Adrenal gland (tissue), 5 donors: Measurements from ENCODE around the gene PDXP.

Experiments used
- POLR2A ChIP-seq, 2 donors: fragments of 450-650 bp; IDR thresholded peaks; one replicate each; pipeline ENCODE4 v1.6.1; 2017; ENCODE audit warnings: antibody characterized with exemption in 2 of 2, mild to moderate bottlenecking in 2 of 2, moderate library complexity in 1 of 2
- TF ChIP-seq, protein P1 (sequence below), 6 experiments: fragments of 450-650 bp in 4 of 6; fragments of 200-600 bp in 2 of 6; sonication (generic) in 1 of 6; IDR thresholded peaks; 1 replicate in 5 of 6; 2 replicates in 1 of 6; pipeline versions ENCODE4 v1.5.1 to v1.8.0; 2016 to 2021; ENCODE audit warnings: antibody characterized with exemption in 6 of 6, mild to moderate bottlenecking in 2 of 6, moderate library complexity in 1 of 6
- donor health status: DM: no; HTN: no; CAD: no.

- TF ChIP-seq, protein P1, sequence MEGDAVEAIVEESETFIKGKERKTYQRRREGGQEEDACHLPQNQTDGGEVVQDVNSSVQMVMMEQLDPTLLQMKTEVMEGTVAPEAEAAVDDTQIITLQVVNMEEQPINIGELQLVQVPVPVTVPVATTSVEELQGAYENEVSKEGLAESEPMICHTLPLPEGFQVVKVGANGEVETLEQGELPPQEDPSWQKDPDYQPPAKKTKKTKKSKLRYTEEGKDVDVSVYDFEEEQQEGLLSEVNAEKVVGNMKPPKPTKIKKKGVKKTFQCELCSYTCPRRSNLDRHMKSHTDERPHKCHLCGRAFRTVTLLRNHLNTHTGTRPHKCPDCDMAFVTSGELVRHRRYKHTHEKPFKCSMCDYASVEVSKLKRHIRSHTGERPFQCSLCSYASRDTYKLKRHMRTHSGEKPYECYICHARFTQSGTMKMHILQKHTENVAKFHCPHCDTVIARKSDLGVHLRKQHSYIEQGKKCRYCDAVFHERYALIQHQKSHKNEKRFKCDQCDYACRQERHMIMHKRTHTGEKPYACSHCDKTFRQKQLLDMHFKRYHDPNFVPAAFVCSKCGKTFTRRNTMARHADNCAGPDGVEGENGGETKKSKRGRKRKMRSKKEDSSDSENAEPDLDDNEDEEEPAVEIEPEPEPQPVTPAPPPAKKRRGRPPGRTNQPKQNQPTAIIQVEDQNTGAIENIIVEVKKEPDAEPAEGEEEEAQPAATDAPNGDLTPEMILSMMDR (IDR thresholded peaks at IDR 0.05): no peak
- TF ChIP-seq POLR2A (IDR thresholded peaks at IDR 0.05): no peak
Measured at GRCh38 chr22:37626144-37626543, 32.4 kb upstream of the PDXP start.
